ENCODE data around the gene FGFRL1.

Gene FGFRL1

GRCh38 chr4:1039493-1040343 lies 28.3 kb downstream of the FGFRL1 start:
- no peak for DNase-seq (ENCODE audit: low spot score)

- DNase-seq (ENCODE audit: low spot score), result no peak
These were observed 29.1 kb downstream of the FGFRL1 start for GRCh38 chr4:1040344-1041146.

GRCh38 chr4:1041147-1041935 lies 29.9 kb downstream of the FGFRL1 start:
- DNase-seq (ENCODE audit: low spot score), result no peak

GRCh38 chr4:1041936-1042330 lies 30.5 kb downstream of the FGFRL1 start:
- no peak for DNase-seq (ENCODE audit: low spot score)

DNA sequence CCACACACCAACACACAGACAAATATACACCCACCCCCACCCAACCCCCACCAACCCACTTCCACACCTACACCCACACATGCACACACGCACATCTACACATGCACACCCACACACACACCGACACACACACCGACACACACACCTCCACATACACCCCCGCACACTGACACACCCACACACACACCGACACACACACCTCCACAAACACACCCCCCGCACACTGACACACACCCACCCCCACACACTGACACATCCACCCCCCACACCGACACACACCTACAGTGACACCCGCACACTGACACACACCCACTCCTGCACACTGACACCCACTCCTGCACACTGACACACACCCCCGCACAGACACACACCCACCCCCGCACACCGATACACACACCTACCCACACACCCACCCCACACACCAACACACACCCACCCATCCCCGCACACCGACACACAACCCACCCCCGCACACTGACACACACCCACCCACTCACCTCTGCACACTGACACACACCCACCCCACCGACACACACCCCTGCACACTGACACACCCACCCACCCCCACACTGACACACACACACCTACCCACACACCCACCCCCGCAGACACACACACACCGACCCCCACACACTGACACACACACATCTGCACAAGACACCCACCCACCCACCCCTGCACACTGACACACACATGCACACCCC lies 31.1 kb downstream of the FGFRL1 start:
- DNase-seq (ENCODE audit: low spot score), result no peak

- no peak for DNase-seq (ENCODE audit: low spot score)
These were observed 31.7 kb downstream of the FGFRL1 start for GRCh38 chr4:1043162-1043561.

DNA sequence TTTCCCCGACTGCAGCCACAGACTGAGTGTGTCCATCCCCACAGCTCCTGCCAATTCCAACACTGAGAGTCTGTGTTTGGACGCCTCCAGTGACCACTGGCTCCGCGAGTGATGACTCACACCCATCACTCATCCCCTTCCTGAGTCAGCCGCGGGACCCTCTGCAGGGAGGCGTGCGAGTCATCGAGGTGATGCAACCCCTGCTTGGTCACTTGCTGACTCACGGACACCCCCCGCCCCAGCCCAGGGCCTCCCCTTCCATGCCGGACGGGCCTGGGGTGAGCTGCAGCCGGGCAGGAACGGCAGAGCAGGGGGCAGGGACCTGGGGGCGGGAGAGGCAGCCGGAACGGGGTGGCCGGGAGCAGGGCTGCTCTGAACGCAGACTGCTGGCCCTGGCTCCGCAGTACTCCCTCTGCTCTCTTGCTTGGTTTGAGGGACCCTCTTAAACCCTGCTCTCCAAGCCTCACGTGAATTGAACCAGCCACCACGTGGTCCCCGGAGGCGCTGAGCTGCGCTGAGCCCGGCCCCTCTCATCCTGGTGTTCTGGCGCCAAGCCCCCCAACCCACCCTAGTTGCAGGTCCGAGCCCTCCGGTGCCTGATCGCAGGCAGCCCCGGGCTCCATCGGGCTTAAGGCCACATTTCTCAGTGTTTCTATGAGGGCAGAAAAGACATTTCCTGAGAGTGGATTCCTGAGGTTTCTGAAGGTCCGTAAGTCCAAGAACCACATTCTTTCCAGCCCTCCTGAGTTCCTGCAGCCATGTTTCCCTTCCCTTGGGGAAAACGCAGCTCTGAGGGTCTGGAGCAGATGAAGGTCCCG lies 32.4 kb downstream of the FGFRL1 start:
- DNase-seq (ENCODE audit: low spot score), result no peak

GRCh38 chr4:1044469-1045192 lies 33.2 kb downstream of the FGFRL1 start:
- no peak for DNase-seq (ENCODE audit: low spot score)

GRCh38 chr4:1045193-1045594 lies 33.8 kb downstream of the FGFRL1 start:
- no peak for DNase-seq (ENCODE audit: low spot score)

DNA sequence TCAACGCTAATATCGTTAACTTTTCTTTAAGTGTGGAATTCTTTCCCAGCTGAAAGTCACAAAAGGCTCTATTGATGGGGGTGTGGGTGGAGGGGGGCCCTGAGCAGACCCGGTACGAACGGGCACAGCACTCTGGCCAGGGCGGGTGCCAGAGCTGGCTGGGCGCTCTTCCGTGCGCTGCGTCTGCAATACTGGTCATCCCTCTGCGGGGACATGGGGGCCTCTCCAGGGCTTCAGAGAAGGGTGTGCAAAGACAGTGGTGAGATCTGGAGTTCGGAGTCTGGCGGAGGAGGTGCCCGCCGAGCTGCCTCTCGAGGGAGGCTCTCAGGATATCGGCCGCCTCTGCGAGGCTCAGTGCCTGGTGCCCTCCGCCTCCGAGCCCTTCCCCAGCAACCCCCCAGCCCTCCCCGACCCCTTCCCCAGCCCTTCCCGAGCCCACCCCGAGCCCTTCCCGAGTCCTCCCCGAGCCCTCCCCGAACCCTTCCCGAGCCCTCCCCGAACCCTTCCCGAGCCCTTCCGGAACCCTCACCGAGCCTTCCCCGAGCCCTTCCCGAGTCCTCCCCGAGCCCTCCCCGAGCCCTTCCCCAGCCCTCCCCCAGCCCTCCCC lies 34.3 kb downstream of the FGFRL1 start:
- no peak for DNase-seq (ENCODE audit: low spot score)

GRCh38 chr4:1046581-1047011 lies 35.2 kb downstream of the FGFRL1 start:
- peak; percentile 92 for DNase-seq (ENCODE audit: low spot score)

DNA sequence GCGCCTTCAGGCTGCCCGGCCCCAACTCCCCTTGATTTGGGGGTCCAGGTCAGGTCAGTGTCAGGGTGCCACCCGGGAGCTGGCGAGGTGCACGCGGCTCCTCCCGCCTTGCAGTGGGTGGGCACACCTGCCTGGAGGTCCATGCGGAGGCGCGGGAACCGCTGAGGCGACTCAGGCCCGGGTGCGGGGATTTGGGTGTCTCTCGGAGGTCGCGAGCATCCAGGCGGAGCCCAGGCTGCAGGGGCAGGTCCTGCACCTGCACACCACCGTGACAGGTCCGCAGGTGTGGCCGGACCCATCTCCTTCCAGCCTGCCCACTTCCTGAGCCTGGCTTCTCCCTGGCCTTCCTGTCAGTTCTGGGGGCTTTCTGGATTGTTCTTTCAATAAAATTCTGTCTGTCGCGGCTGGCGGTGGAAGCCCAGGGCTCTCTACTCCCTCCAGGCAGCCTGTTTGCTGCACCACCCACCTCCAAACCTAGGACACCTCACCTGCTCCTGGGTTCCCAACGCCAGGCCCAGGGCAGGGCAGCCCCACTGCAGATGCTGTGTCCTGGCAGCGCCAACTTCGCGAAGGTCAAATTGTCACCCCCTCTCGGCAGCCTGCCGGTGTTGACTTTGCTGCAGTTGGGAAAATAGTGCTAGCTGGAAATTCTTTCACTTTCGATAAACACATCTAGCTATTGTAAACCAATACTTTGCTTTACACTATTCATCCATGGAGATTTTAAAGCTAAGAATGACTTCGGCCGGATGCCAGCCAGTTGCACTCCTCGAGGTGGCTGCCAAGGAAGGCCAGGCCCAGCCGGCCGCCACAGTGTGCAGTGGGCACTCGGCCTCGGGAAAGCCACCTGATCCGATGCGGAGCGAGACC lies 35.9 kb downstream of the FGFRL1 start:
- DNase-seq (ENCODE audit: low spot score), result peak; percentile 56

- peak; percentile 56 for DNase-seq (ENCODE audit: low spot score)
These were observed 36.7 kb downstream of the FGFRL1 start for GRCh38 chr4:1047976-1048772.

DNA sequence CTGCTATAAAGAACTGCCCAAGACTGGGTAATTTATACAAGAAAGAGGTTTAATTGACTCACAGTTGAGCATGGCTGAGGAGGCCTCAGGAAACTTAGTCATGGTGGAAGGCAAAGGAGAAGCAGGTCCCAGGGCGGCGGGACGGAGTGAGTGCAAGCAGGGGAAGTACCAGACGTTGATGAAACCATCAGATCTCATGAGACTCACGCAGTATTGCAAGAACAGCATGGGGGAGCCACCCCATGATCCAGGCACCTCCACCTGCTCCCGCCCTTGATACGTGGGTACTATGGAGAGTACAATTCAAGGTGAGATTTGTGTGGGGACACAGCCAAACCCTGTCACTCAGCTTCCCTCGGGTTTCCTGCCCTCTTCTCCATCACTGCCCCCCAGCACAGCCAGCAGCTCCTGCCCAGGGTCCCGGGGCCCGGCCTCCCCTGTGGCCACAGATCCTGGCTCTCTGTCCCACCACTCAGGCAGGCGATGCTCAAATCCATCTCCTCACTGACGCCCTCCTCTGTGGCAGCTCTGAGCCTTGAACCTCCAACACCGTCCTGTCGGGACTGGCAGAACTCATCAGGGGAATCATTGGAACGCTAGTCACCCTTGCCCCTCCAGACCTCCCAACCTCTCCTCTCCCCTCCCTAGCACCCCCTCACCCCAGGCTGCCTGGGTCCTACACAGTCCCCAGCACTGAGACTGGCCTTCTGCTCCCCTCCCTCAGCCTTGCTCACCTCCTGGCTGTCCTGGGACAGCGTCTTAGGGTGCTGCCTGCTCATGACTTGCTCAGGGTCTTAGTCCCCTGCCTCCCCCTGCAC lies 37.6 kb downstream of the FGFRL1 start:
- no peak for DNase-seq (ENCODE audit: low spot score)

DNA sequence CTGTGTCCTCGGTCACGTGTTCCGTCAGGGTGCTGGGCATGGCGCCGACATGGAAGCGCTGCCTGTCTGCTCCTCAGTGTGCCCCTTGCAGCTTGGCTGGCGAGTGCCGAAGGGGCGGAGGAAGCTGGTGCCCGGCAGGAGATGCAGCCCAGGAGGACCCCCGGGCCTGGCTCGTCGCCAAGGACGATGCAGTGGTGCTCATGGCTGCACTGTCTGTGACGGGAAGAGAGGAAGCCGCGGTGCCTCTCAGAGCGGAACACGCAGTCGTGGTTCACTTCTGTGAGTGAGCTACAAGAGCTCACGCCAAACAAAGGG lies 38.1 kb downstream of the FGFRL1 start:
- peak; percentile 50 for DNase-seq (ENCODE audit: low spot score)

DNA sequence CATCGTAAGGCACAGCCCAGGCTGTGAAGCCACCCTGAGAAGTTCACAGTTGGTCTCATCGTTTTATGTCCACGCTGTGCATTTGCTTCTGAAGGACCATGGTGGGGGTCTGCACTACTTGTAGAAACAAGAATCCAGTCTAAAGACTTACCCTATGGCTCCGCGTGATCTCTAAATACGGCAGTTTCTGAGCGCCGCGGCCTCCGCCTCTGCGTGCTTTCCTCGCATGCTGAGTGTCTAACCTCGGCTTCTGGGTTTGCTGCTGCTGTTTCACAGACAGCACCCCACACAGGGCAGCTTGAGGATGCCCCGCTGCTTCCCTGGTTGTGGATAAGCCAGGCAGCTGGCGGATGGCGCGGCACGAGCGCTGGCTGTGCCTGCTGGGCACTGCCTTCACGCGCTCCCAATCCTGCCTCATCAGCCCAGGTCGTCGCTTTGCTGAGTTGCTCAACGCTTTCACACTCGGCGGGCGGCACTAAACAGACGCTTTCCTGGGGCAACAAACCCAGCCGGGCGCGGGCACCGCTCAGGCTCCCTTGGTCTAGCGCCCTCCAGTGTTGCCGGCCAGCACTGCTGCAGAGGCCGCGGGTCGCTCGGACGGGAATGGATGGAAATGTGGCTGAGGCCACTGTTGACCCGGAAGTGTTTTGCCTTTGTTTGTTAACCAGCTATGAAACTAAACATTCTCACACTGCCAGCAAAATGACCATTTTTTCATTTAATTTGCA lies 39.2 kb downstream of the FGFRL1 start:
- DNase-seq (ENCODE audit: low spot score), result peak; percentile 62
